Ovary (tissue), 9 donors: ENCODE data around the gene ADNP2. TPM values are rescaled to one million over a fixed set of nuclear protein-coding genes. Genes with fewer than 3 reads are reported as not detected.

Source experiments
- DNase-seq, 5 donors: peaks; one replicate each; pipeline ENCODE4 v3.0.0-alpha.2; 2019 to 2020
- H3K27ac ChIP-seq, 2 donors: fragments of 200-600 bp; one replicate each; pipeline versions ENCODE4 v1.5.1 to v1.8.0; 2019 to 2022
- H3K27me3 ChIP-seq: fragments of 200-600 bp; one replicate; pipeline ENCODE4 v1.8.0; 2022
- H3K36me3 ChIP-seq: fragments of 200-600 bp; sonication (generic); one replicate; pipeline ENCODE4 v1.5.1; 2019
- H3K4me1 ChIP-seq: one replicate; pipeline ENCODE4 v1.8.1; 2013; ENCODE audit warnings: mild to moderate bottlenecking, moderate library complexity; ENCODE audit not compliant: insufficient read depth
- H3K4me3 ChIP-seq: fragments of 200-600 bp; sonication (generic); one replicate; pipeline ENCODE4 v1.5.1; 2017
- H3K9me3 ChIP-seq, 2 donors: fragments of 200-600 bp in 1 of 2; sonication (generic) in 1 of 2; one replicate each; pipeline versions ENCODE4 v1.5.1 to v1.8.1; 2013 to 2019; ENCODE audit warnings: mild to moderate bottlenecking in 1 of 2, moderate library complexity in 1 of 2
- EP300 ChIP-seq: sonication (generic); formaldehyde crosslinking; IDR thresholded peaks from one replicate; pipeline ENCODE4 v1.6.1; 2017; ENCODE audit warnings: antibody characterized with exemption
- POLR2A ChIP-seq: fragments of 450-650 bp; IDR thresholded peaks from one replicate; pipeline ENCODE4 v1.6.1; 2017; ENCODE audit warnings: antibody characterized with exemption, mild to moderate bottlenecking, moderate library complexity
- WGBS, 3 donors: extraction: QIAGEN DNeasy Blood & Tissue Kit in 1 of 3; methylation state at CpG; one replicate each; pipeline versions ENCODE4 v1.1.5 to v1.1.7; 2013 to 2017; 5-methylcytosine and 5-hydroxymethylcytosine counted together
- intact Hi-C, 4 donors: fragments of 100-400 bp; cut with DNase I; formaldehyde crosslinking; loops; one replicate each; pipeline versions ENCODE4 v1.11.0 to v1.15.1; 2022 to 2023
- polyA plus RNA-seq, 2 donors: library from polyadenylated mRNA; stranded (reverse); fragments of 200-250 nt in 1 of 2; fragments of 350-450 nt in 1 of 2; fragmentation: Illumina TruSeq in 1 of 2; extraction: RNeasy Lipid Tissue Mini Kit (QIAGEN cat#74804) in 1 of 2; gene quantifications; one replicate each; pipeline ENCODE4 v1.2.3, GENCODE V29; 2013 to 2014
- total RNA-seq, 7 donors: library from RNA; depleted of rRNA in 2 of 7; stranded (reverse); fragments of >200 nt in 2 of 7; fragmentation: NEBNext Ultra II Directional in 3 of 7; extraction: Animal tissue kit (Norgen Biotek cat#: 25700) in 3 of 7; gene quantifications; one replicate each; pipeline versions ENCODE4 v1.1.0 to v1.2.4, GENCODE V29; 2016 to 2023
- TF ChIP-seq, protein P1 (sequence below), 3 donors: fragments of 450-650 bp in 2 of 3; fragments of 200-600 bp in 1 of 3; IDR thresholded peaks; one replicate each; pipeline versions ENCODE4 v1.5.1 to v1.8.0; 2016 to 2022; ENCODE audit warnings: antibody characterized with exemption in 3 of 3, mild to moderate bottlenecking in 1 of 3
- donor health status: DM: no; HTN: no; CAD: no; lungs with moderate emphysema.
- donor health status: DM: no; HTN: no; CAD: no.
- donor health status: Bipolar disorder and iron deficiency.
- donor health status: DM: yes; HTN: yes; CAD: no.
- donor health status: DM: no; HTN: no; CAD: no.
- donor health status: DM: yes; HTN: yes; CAD: no.

The ADNP2 gene
- total and polyA plus RNA-seq, 9 donors, result 6.7 to 24.6 (median 16.7) TPM

DNA sequence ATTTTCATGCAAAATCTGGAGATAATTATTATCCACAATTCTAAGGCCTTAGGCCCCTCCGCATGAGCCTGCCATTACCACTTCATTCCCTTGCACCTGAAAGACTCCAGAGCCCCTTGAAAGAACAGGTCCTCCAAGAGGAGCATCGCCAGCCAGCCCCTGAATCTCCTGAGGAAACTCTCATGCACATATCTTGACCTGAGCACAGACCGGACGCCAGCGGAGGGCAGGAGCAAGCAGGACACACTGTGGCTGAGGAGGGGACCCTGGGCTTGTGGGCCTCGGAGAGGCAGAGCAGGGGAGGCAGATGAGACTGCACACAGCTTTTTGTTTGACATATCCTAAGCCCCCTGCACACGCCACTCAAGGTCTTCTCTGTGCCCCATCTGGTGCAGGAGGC lies 13.6 kb upstream of the ADNP2 start:
- 76 to 94% (median 84%) methylated on average over 7 of the region's 7 CpGs for WGBS, 3 donors
- Histone ChIP-seq H3K4me3 (no peak overlapping the region), H3K27ac (no peak overlapping the region), H3K4me1 (no peaks in the 10 kb centered on the region), H3K9me3 (peaks cover 0 to 3% of the 10 kb centered on the region in 2 donors), H3K27me3 (no peaks in the 10 kb centered on the region), H3K36me3 (no peaks in the 10 kb centered on the region)
- intact Hi-C loops, result no loop called here
- no peak for TF ChIP-seq POLR2A
- TF ChIP-seq, protein P1, sequence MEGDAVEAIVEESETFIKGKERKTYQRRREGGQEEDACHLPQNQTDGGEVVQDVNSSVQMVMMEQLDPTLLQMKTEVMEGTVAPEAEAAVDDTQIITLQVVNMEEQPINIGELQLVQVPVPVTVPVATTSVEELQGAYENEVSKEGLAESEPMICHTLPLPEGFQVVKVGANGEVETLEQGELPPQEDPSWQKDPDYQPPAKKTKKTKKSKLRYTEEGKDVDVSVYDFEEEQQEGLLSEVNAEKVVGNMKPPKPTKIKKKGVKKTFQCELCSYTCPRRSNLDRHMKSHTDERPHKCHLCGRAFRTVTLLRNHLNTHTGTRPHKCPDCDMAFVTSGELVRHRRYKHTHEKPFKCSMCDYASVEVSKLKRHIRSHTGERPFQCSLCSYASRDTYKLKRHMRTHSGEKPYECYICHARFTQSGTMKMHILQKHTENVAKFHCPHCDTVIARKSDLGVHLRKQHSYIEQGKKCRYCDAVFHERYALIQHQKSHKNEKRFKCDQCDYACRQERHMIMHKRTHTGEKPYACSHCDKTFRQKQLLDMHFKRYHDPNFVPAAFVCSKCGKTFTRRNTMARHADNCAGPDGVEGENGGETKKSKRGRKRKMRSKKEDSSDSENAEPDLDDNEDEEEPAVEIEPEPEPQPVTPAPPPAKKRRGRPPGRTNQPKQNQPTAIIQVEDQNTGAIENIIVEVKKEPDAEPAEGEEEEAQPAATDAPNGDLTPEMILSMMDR (IDR thresholded peaks at IDR 0.05), result no peak
- no peak for TF ChIP-seq EP300
- DNase-seq, result no peak

DNA sequence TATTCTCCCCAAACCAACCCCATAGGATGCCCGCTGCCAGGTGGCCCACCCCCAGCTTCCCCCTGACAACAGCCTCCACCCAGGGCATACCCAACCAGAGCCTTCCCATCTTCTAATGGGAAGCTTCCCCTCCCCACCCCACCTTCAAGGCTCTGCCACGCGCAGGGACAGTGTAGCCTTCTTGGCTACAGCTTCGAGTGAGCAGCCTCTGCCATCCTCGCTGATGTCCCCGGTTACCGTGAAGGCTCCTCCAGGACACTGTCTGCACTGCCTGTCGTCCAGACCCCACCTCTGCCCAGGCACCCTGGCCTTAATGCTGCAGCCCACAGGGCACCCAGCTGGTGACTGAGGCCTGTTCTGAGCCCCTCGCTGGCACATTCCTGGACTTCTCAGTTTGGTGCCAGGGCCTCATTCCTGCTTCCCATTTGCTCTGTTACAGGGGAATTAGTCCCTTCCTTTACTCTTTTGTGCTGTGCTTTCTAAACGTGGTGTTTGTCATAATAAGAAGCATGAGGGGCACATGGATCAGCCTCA lies 13.0 kb upstream of the ADNP2 start:
- intact Hi-C loops, result no loop called here
- no peaks in the 10 kb centered on the region for H3K36me3 ChIP-seq
- H3K4me3 ChIP-seq, result no peak overlapping the region
- no peaks in the 10 kb centered on the region for H3K27me3 ChIP-seq
- H3K4me1 ChIP-seq, result no peaks in the 10 kb centered on the region
- no peak for TF ChIP-seq POLR2A
- no peak for TF ChIP-seq EP300
- TF ChIP-seq, protein P1 (IDR thresholded peaks at IDR 0.05), result no peak
- no peak for DNase-seq
- WGBS, 3 donors, result 82 to 84% (median 83%) methylated on average over 10 of the region's 10 CpGs
- no peak overlapping the region for H3K27ac ChIP-seq
- H3K9me3 ChIP-seq, result no peaks in the 10 kb centered on the region

DNA sequence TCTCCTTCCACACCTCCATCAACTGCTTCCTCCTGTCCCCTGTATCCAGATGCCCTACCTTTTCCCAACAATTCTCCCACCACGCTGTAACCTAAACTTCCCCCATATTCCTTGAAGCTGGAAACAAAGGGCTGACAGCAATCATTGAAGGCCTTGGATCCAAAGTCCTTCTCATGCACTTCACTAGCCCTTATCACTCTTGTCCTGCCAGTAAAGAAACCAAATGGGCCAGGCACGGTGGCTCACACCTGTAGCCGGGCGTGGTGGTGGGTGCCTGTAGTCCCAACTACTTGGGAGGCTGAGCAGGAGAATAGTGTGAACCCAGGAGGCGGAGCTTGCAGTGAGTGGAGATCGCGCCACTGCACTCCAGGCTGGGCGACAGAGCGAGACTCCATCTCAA lies 11.9 kb upstream of the ADNP2 start:
- Histone ChIP-seq H3K27ac (no peak overlapping the region), H3K4me1 (no peaks in the 10 kb centered on the region), H3K36me3 (no peaks in the 10 kb centered on the region), H3K9me3 (no peaks in the 10 kb centered on the region), H3K4me3 (no peak overlapping the region), H3K27me3 (no peaks in the 10 kb centered on the region)
- DNase-seq, result no peak
- 69 to 88% (median 85%) methylated on average over 9 of the region's 9 CpGs for WGBS, 3 donors
- TF ChIP-seq POLR2A (no peak), EP300 (no peak)
- TF ChIP-seq, protein P1 (IDR thresholded peaks at IDR 0.05), result no peak
- intact Hi-C loops, result no loop called here

DNA sequence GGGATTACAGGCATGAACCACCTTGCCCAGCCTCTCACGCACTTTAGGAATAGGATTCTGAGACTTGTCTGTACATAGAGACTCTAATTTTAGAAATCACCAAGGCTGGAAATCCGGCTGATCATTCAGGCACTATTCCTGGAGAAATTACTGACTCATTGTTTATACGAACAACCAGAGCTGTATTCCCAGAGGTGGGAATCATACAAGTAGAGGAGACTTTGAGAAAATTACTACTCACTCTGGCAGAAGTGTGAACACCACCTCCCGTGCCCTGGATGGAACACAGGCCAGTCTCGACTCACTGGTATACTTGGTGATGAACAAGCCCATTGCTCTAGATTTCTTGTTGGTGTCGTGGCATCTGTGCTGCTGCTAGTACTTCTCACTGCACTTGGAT lies 5.8 kb upstream of the ADNP2 start:
- TF ChIP-seq EP300 (no peak), POLR2A (no peak)
- TF ChIP-seq, protein P1 (IDR thresholded peaks at IDR 0.05), result no peak
- no peak for DNase-seq
- Histone ChIP-seq H3K4me3 (no peak overlapping the region), H3K27me3 (no peaks in the 10 kb centered on the region), H3K27ac (no peak overlapping the region), H3K9me3 (no peaks in the 10 kb centered on the region), H3K4me1 (no peaks in the 10 kb centered on the region), H3K36me3 (no peaks in the 10 kb centered on the region)
- intact Hi-C loops, result loop anchor here in 1 of 4 donors (10.0 kb wide), 1 partner anchor 68 kb away; the partner anchor contains the start of gene RBFA
- WGBS, 3 donors, result 56 to 71% (median 59%) methylated on average over 6 of the region's 6 CpGs
